ENCODE data around the gene FABP6. TPM values are rescaled to one million over a fixed set of nuclear protein-coding genes. Genes with fewer than 3 reads are reported as not detected.
A peak's percentile ranks its signal among the peaks of the same experiment; 100 is the strongest.
"Not testable (repeated sequence)": the region's sequence is repeated elsewhere in the genome, so short reads cannot be mapped to it uniquely, and the experiment has no call there.

Gene FABP6
- total RNA-seq, 1 experiment from 2014 or later = not detected

DNA sequence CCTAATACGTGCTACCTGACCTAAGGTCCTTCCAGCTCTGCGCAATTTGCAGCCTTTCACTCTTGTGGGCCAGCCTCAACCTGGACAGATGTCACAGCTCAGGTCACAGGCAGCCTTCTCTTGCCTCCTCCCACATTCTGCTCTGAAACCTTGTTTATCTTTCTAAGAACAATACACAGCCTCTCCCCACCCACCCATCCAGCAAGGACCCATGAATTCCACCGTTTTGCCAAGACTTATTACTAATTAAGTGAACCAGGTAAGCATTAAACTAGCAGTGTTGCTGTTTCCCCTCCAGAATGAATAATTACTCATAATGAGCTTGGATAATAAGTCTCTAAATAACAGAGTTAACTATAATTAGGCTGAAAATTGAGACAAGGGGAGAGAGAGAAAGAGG lies 11.0 kb downstream of the FABP6 start:
- no peak overlapping the region for H3K4me3 ChIP-seq (ENCODE audit: low read length)
- no peaks in the 10 kb centered on the region for H3K4me1 ChIP-seq (ENCODE audit: insufficient read depth, low read length)
- no peaks in the 10 kb centered on the region for H3K79me2 ChIP-seq (ENCODE audit: low read length)
- H3K27me3 ChIP-seq (ENCODE audit: low read length) = no peaks in the 10 kb centered on the region
- no peaks in the 10 kb centered on the region for H4K20me1 ChIP-seq (ENCODE audit: low read length)
- no peak overlapping the region for H3K27ac ChIP-seq (ENCODE audit: low read length)
- no peak overlapping the region for H2AFZ ChIP-seq (ENCODE audit: low read length)
- no peaks in the 10 kb centered on the region for H3K9me2 ChIP-seq (replicated peaks; ENCODE audit: low read length)
- ATAC-seq (no peak), DNase-seq (no peak)
- POLR2A ChIA-PET (ENCODE audit: unreplicated experiment) = no interaction called here
- TF ChIP-seq EZH2phosphoT487 (IDR thresholded peaks at IDR 0.05; ENCODE audit: borderline replicate concordance, low read length) = no peak
- TF ChIP-seq EZH2 (IDR thresholded peaks at IDR 0.05; ENCODE audit: low read length, unreplicated experiment) = no peak
- TF ChIP-seq, protein P1, sequence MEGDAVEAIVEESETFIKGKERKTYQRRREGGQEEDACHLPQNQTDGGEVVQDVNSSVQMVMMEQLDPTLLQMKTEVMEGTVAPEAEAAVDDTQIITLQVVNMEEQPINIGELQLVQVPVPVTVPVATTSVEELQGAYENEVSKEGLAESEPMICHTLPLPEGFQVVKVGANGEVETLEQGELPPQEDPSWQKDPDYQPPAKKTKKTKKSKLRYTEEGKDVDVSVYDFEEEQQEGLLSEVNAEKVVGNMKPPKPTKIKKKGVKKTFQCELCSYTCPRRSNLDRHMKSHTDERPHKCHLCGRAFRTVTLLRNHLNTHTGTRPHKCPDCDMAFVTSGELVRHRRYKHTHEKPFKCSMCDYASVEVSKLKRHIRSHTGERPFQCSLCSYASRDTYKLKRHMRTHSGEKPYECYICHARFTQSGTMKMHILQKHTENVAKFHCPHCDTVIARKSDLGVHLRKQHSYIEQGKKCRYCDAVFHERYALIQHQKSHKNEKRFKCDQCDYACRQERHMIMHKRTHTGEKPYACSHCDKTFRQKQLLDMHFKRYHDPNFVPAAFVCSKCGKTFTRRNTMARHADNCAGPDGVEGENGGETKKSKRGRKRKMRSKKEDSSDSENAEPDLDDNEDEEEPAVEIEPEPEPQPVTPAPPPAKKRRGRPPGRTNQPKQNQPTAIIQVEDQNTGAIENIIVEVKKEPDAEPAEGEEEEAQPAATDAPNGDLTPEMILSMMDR (conservative IDR thresholded peaks at IDR 0.05; ENCODE audit: low read depth, low read length) = no peak
- no peaks in the 10 kb centered on the region for H3F3A ChIP-seq (ENCODE audit: low read length, unreplicated experiment)
- intact Hi-C loops (cut with micrococcal nuclease) = no loop called here
- H3K36me3 ChIP-seq (ENCODE audit: low read depth, low read length) = no peaks in the 10 kb centered on the region
- CTCF ChIA-PET = no interaction called here
- no TSS peak for BruUV-seq (replicated peaks)
- no peaks in the 10 kb centered on the region for H3K9me3 ChIP-seq (ENCODE audit: low read length)
- no peak overlapping the region for H3K9ac ChIP-seq (ENCODE audit: low read length)
- H3K4me2 ChIP-seq (ENCODE audit: low read length) = no peak overlapping the region

- intact Hi-C loops (cut with micrococcal nuclease) = no loop called here
- ATAC-seq (peak; percentile 50), DNase-seq (peak; percentile 30)
- ChIA-PET POLR2A (ENCODE audit: unreplicated experiment) (no interaction called here), CTCF (interaction anchor here (0.6 kb wide), 2 partner anchors 177 to 220 kb away, joined by 3 to 5 read pairs; partner anchors contain the start of gene SLU7)
- H3K4me2 ChIP-seq (ENCODE audit: low read length) = no peak overlapping the region
- no peaks in the 10 kb centered on the region for H3K36me3 ChIP-seq (ENCODE audit: low read depth, low read length)
- no peaks in the 10 kb centered on the region for H3F3A ChIP-seq (ENCODE audit: low read length, unreplicated experiment)
- H3K27ac ChIP-seq (ENCODE audit: low read length) = no peak overlapping the region
- H3K4me1 ChIP-seq (ENCODE audit: insufficient read depth, low read length) = no peaks in the 10 kb centered on the region
- BruUV-seq (replicated peaks) = no TSS peak
- no peaks in the 10 kb centered on the region for H3K27me3 ChIP-seq (ENCODE audit: low read length)
- no peaks in the 10 kb centered on the region for H3K79me2 ChIP-seq (ENCODE audit: low read length)
- H4K20me1 ChIP-seq (ENCODE audit: low read length) = no peaks in the 10 kb centered on the region
- no peak overlapping the region for H3K9ac ChIP-seq (ENCODE audit: low read length)
- H2AFZ ChIP-seq (ENCODE audit: low read length) = no peak overlapping the region
- H3K9me3 ChIP-seq (ENCODE audit: low read length) = no peaks in the 10 kb centered on the region
- TF ChIP-seq EZH2phosphoT487 (IDR thresholded peaks at IDR 0.05; ENCODE audit: borderline replicate concordance, low read length) (no peak), EZH2 (IDR thresholded peaks at IDR 0.05; ENCODE audit: low read length, unreplicated experiment) (no peak)
- TF ChIP-seq, protein P1 (conservative IDR thresholded peaks at IDR 0.05; ENCODE audit: low read depth, low read length) = no peak
- no peaks in the 10 kb centered on the region for H3K9me2 ChIP-seq (replicated peaks; ENCODE audit: low read length)
- no peak overlapping the region for H3K4me3 ChIP-seq (ENCODE audit: low read length)
These were observed 12.8 kb downstream of the FABP6 start for GRCh38 chr5:160242145-160242544.

- BruUV-seq (replicated peaks) = no TSS peak
- ATAC-seq (no peak), DNase-seq (no peak)
- Histone ChIP-seq H4K20me1 (ENCODE audit: low read length) (no peaks in the 10 kb centered on the region), H3K27me3 (ENCODE audit: low read length) (no peaks in the 10 kb centered on the region), H2AFZ (ENCODE audit: low read length) (no peak overlapping the region), H3K9me3 (ENCODE audit: low read length) (no peaks in the 10 kb centered on the region), H3K4me2 (ENCODE audit: low read length) (no peak overlapping the region), H3K9me2 (replicated peaks; ENCODE audit: low read length) (no peaks in the 10 kb centered on the region), H3K4me3 (ENCODE audit: low read length) (no peak overlapping the region), H3K4me1 (ENCODE audit: insufficient read depth, low read length) (no peaks in the 10 kb centered on the region), H3F3A (ENCODE audit: low read length, unreplicated experiment) (no peaks in the 10 kb centered on the region), H3K36me3 (ENCODE audit: low read depth, low read length) (no peaks in the 10 kb centered on the region), H3K27ac (ENCODE audit: low read length) (no peak overlapping the region), H3K79me2 (ENCODE audit: low read length) (no peaks in the 10 kb centered on the region), H3K9ac (ENCODE audit: low read length) (no peak overlapping the region)
- POLR2A ChIA-PET (ENCODE audit: unreplicated experiment) = no interaction called here
- intact Hi-C loops (cut with micrococcal nuclease) = loop anchor here (5.0 kb wide), 1 partner anchor 223 kb away; no protein-coding TSS in a partner anchor
- CTCF ChIA-PET = interaction anchor here (1.2 kb wide), 1 partner anchor 145 kb away, joined by 3 read pairs; no protein-coding TSS in a partner anchor
- no peak for TF ChIP-seq EZH2 (IDR thresholded peaks at IDR 0.05; ENCODE audit: low read length, unreplicated experiment)
- no peak for TF ChIP-seq EZH2phosphoT487 (IDR thresholded peaks at IDR 0.05; ENCODE audit: borderline replicate concordance, low read length)
These were observed 16.3 kb downstream of the FABP6 start for GRCh38 chr5:160245506-160246086.

GRCh38 chr5:160249570-160249969 lies 20.3 kb downstream of the FABP6 start:
- H3K4me1 ChIP-seq (ENCODE audit: insufficient read depth, low read length); H3K27me3 ChIP-seq (ENCODE audit: low read length); BruUV-seq (replicated peaks); H3K9ac ChIP-seq (ENCODE audit: low read length); H3K4me2 ChIP-seq (ENCODE audit: low read length); ATAC-seq; H2AFZ ChIP-seq (ENCODE audit: low read length); H3K9me3 ChIP-seq (ENCODE audit: low read length); H3K36me3 ChIP-seq (ENCODE audit: low read depth, low read length); H3K4me3 ChIP-seq (ENCODE audit: low read length); H3K79me2 ChIP-seq (ENCODE audit: low read length); H3F3A ChIP-seq (ENCODE audit: low read length, unreplicated experiment); H3K9me2 ChIP-seq (replicated peaks; ENCODE audit: low read length); DNase-seq; H3K27ac ChIP-seq (ENCODE audit: low read length); POLR2A ChIA-PET (ENCODE audit: unreplicated experiment); H4K20me1 ChIP-seq (ENCODE audit: low read length): not testable (repeated sequence)
- intact Hi-C loops (cut with micrococcal nuclease) = loop anchor here (5.0 kb wide), 1 partner anchor 227 kb away; no protein-coding TSS in a partner anchor
- CTCF ChIA-PET = interaction anchor here (0.6 kb wide), 1 partner anchor 287 kb away, joined by 8 read pairs; no protein-coding TSS in a partner anchor

All from PC-3 (cell line).